Keratinocyte (primary cell): Measurements from ENCODE around the gene DGKQ. TPM values are rescaled to one million over a fixed set of nuclear protein-coding genes. Genes with fewer than 3 reads are reported as not detected.

Experiments
- DNase-seq: peaks from one replicate; pipeline ENCODE4 v3.0.0-alpha.2; 2011; ENCODE audit warnings: low read depth, missing footprints, low spot score
- FAIRE-seq: peaks from 2 replicates; lab custom pipeline; 2011; peaks lifted over from hg19 to GRCh38; lab: Jason Lieb, UNC
- H2AFZ ChIP-seq: 2 replicates; pipeline ENCODE4 v1.6.0; 2012; ENCODE audit warnings: low read length, control low read depth, inconsistent platforms; ENCODE audit not compliant: control insufficient read depth
- H3K27ac ChIP-seq: 2 replicates; pipeline ENCODE4 v1.5.1; 2011; ENCODE audit warnings: low read length; ENCODE audit not compliant: control insufficient read depth, insufficient read depth
- H3K27me3 ChIP-seq: 3 replicates; pipeline ENCODE4 v1.6.0; 2011; ENCODE audit warnings: low read length; ENCODE audit not compliant: control insufficient read depth, insufficient read depth; ENCODE audit errors: extremely low read depth
- H3K36me3 ChIP-seq, 2 experiments: 2 replicates in 1 of 2; 3 replicates in 1 of 2; pipeline ENCODE4 v1.5.1; 2011; ENCODE audit warnings: low read length in 2 of 2, mild to moderate bottlenecking in 1 of 2; ENCODE audit not compliant: control insufficient read depth in 2 of 2, insufficient read depth in 2 of 2; ENCODE audit errors: extremely low read depth in 1 of 2
- H3K4me1 ChIP-seq: 3 replicates; pipeline ENCODE4 v1.5.1; 2011; ENCODE audit warnings: low read length; ENCODE audit not compliant: control insufficient read depth, insufficient read depth; ENCODE audit errors: extremely low read depth
- H3K4me2 ChIP-seq: 3 replicates; pipeline ENCODE4 v1.6.0; 2011; ENCODE audit warnings: low read depth, low read length; ENCODE audit not compliant: control insufficient read depth, insufficient read depth; ENCODE audit errors: extremely low read depth
- H3K4me3 ChIP-seq, 3 experiments: fragments of 200-600 bp in 1 of 3; sonication (generic) in 1 of 3; 2 replicates in 2 of 3; 3 replicates in 1 of 3; pipeline ENCODE4 v1.5.1; 2011 to 2016; ENCODE audit warnings: low read length in 3 of 3, mild to moderate bottlenecking in 3 of 3, control low read depth in 2 of 3, inconsistent platforms in 1 of 3, low read depth in 1 of 3, mixed read lengths in 1 of 3, mixed run types in 1 of 3, moderate library complexity in 1 of 3; ENCODE audit not compliant: control insufficient read depth in 2 of 3, insufficient read depth in 2 of 3; ENCODE audit errors: extremely low read depth in 1 of 3
- H3K79me2 ChIP-seq: 2 replicates; pipeline ENCODE4 v1.6.0; 2012; ENCODE audit warnings: low read length; ENCODE audit not compliant: control insufficient read depth, insufficient read depth
- H3K9ac ChIP-seq: 3 replicates; pipeline ENCODE4 v1.6.0; 2011; ENCODE audit warnings: low read length; ENCODE audit not compliant: control insufficient read depth, insufficient read depth; ENCODE audit errors: extremely low read depth
- H3K9me1 ChIP-seq: 3 replicates; pipeline ENCODE4 v1.6.0; 2011; ENCODE audit warnings: low read length; ENCODE audit not compliant: control insufficient read depth, insufficient read depth; ENCODE audit errors: extremely low read depth
- H3K9me3 ChIP-seq: 2 replicates; pipeline ENCODE4 v1.5.1; 2012; ENCODE audit warnings: low read depth, low read length; ENCODE audit not compliant: control insufficient read depth
- H4K20me1 ChIP-seq: 3 replicates; pipeline ENCODE4 v1.6.0; 2011; ENCODE audit warnings: low read length; ENCODE audit not compliant: control insufficient read depth, insufficient read depth; ENCODE audit errors: extremely low read depth
- EZH2 ChIP-seq: IDR thresholded peaks from one replicate; pipeline ENCODE4 v1.6.1; 2012; ENCODE audit warnings: inconsistent platforms, mild to moderate bottlenecking, low read length, moderate library complexity
- dilution Hi-C: fragments of 300-500 bp; cut with MboI; formaldehyde crosslinking; loops from one replicate; pipeline ENCODE4 v1.7.0; 2020; ENCODE audit warnings: low sequenced_read_pairs; ENCODE audit not compliant: extremely low pct_ligation_motif_present
- polyA plus RNA-seq, 5 experiments: library from polyadenylated mRNA; depleted of rRNA in 3 of 5; stranded (reverse) in 3 of 5; stranded (forward) in 1 of 5; unstranded in 1 of 5; fragments of >200 nt; gene quantifications; 1 replicate in 1 of 5; 2 replicates in 3 of 5; 3 replicates in 1 of 5; pipeline versions ENCODE4 v1.2.1 to v1.2.3, GENCODE V29; 2011 to 2012; ENCODE audit warnings: missing spikeins in 2 of 5, low read depth in 1 of 5, low replicate concordance in 1 of 5
- TF ChIP-seq, protein P1 (sequence below), 3 experiments: IDR thresholded peaks in 1 of 3; conservative IDR thresholded peaks in 1 of 3; optimal IDR thresholded peaks in 1 of 3; 2 replicates in 2 of 3; 3 replicates in 1 of 3; pipeline versions ENCODE3 to v1.5.1; 2011; ENCODE audit warnings: low read length in 3 of 3, mild to moderate bottlenecking in 3 of 3, moderate library complexity in 2 of 3, control low read depth in 1 of 3, inconsistent platforms in 1 of 3; ENCODE audit not compliant: insufficient read depth in 2 of 3; ENCODE audit errors: extremely low read depth in 1 of 3

DGKQ gene
- polyA plus RNA-seq, 1 donor (not counting 4 experiments of a cell fraction or from before 2014, with no cell fraction given) = 5.3 TPM

DNA sequence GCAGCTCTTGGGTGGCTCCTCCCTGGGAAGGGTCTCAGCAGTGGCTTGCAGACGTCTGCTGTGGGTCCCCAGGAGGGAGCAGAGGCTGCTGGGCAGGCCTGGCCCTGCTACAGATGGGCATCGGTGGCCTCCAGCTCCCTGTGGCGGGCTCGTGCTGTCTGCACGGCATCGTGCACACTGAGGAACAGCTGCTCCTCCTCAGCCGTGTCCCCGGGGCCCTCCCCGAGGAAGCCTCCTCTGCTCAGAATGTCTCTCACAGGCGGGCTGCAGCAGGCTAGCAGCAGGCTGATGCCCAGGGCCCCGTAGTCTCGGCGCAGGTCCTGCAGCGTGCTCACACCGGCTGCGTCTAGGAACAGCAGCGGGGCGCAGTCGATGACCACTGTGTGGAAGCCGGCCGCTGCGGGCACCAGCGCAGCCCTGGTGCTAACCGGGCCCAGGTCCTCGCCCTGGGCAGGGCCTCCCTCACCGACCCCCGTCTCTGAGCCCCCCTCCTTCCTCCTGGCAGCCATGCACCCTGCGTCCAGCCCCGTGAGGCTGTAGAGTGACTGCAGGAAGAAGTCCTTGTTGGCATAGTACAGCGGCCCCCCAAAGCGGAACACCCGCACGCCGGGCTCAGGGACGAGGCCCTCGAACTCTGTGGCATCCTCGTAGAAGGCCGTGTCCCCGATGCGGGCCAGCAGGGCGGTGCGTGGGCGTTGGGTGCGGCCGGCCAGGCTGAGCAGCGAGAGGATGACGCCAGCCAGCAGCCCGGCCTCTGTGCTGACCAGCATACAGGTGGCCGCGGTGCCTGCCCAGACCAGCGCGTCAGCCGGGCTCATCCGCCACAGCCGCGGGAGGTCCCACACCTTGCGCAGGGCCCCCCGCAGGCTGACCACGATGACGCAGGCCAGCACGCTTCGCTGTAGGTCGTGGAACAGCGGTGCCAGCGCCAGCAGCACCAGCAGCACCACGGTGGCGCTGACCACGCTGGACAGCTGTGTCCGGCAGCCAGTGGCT is 15.7 kb upstream of the DGKQ start:
- dilution Hi-C loops = no loop called here

DNA sequence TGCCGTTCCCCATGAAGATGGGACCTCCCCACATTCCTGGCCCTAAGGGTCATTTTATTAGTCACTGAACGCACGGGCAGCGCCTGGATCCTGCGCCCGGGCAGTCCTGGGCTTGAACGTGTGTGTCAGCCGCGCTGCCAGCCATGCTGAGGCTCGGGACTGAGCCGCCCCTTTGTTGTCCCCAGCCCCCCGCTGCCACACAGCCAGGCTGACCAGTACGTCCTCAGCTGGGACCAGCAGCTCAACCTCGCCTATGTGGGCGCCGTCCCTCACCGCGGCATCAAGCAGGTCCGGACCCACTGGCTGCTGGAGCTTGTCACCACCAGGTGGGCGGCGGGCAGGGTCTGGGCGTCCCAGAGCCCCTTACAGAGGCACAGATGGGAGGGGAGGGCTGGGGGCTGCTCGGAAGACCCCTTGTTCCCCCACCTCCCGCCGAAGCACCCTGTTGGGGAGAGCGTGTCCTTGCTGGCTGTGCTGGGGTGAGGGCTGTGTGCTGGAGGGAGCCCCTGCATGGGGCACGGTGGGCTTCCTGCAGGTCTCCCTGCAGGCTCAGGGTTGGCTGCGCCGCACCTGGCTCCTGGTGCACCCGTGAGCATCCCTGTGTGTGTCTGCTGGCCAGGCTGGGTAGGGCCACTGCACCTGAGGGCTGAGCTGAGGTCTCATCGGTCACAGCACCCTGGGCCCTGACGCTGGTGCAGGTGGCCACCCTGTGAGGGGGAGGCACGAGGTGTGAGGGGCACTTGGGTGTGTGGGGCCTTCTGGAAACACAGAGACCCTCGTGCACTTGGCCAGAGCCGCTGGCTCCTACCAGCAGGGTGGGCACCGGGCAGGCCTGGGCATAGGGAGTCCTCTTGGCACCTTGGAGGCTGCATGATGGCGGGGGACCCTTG is 14.5 kb upstream of the DGKQ start:
- no peak for FAIRE-seq
- H2AFZ ChIP-seq = peak overlapping the region; percentile 84
- no peak for DNase-seq

More for the DNA sequence above, 15.7 kb upstream of the DGKQ start:
- Histone ChIP-seq H3K4me3 (no peak overlapping the region), H4K20me1 (no peaks in the 10 kb centered on the region), H3K9me1 (no peaks in the 10 kb centered on the region), H3K27ac (no peak overlapping the region), H3K4me1 (peaks cover 11% of the 10 kb centered on the region), H3K36me3 (no peaks in the 10 kb centered on the region), H2AFZ (no peak overlapping the region), H3K9me3 (no peaks in the 10 kb centered on the region), H3K79me2 (no peaks in the 10 kb centered on the region), H3K27me3 (no peaks in the 10 kb centered on the region), H3K4me2 (no peak overlapping the region), H3K9ac (no peak overlapping the region)
- DNase-seq = no peak
- FAIRE-seq = no peak
- TF ChIP-seq, protein P1, sequence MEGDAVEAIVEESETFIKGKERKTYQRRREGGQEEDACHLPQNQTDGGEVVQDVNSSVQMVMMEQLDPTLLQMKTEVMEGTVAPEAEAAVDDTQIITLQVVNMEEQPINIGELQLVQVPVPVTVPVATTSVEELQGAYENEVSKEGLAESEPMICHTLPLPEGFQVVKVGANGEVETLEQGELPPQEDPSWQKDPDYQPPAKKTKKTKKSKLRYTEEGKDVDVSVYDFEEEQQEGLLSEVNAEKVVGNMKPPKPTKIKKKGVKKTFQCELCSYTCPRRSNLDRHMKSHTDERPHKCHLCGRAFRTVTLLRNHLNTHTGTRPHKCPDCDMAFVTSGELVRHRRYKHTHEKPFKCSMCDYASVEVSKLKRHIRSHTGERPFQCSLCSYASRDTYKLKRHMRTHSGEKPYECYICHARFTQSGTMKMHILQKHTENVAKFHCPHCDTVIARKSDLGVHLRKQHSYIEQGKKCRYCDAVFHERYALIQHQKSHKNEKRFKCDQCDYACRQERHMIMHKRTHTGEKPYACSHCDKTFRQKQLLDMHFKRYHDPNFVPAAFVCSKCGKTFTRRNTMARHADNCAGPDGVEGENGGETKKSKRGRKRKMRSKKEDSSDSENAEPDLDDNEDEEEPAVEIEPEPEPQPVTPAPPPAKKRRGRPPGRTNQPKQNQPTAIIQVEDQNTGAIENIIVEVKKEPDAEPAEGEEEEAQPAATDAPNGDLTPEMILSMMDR (optimal IDR thresholded peaks at IDR 0.05 in 1 of 3, IDR thresholded peaks at IDR 0.05 in 1 of 3, conservative IDR thresholded peaks at IDR 0.05 in 1 of 3; ENCODE audit: extremely low read depth in 1 of 3, insufficient read depth in 2 of 3, low read length in 3 of 3) = no peak

More for the DNA sequence above, 14.5 kb upstream of the DGKQ start:
- dilution Hi-C loops = no loop called here
- no peaks in the 10 kb centered on the region for H3K27me3 ChIP-seq
- H3K27ac ChIP-seq = no peak overlapping the region
- H3K36me3 ChIP-seq = no peaks in the 10 kb centered on the region
- peaks cover 11% of the 10 kb centered on the region for H3K4me1 ChIP-seq
- peak overlapping the region; percentile 53 to 70 (median 63) for H3K4me3 ChIP-seq
- H3K9ac ChIP-seq = peak overlapping the region; percentile 37
- TF ChIP-seq, protein P1 (optimal IDR thresholded peaks at IDR 0.05 in 1 of 3, IDR thresholded peaks at IDR 0.05 in 1 of 3, conservative IDR thresholded peaks at IDR 0.05 in 1 of 3; ENCODE audit: extremely low read depth in 1 of 3, insufficient read depth in 2 of 3, low read length in 3 of 3) = no peak
- TF ChIP-seq EZH2 = no peak
- H3K4me2 ChIP-seq = peak overlapping the region; percentile 82
- no peaks in the 10 kb centered on the region for H3K9me3 ChIP-seq
- no peaks in the 10 kb centered on the region for H4K20me1 ChIP-seq
- no peaks in the 10 kb centered on the region for H3K79me2 ChIP-seq
- no peaks in the 10 kb centered on the region for H3K9me1 ChIP-seq
